Measurements from ENCODE around the gene MSGN1.

DNA sequence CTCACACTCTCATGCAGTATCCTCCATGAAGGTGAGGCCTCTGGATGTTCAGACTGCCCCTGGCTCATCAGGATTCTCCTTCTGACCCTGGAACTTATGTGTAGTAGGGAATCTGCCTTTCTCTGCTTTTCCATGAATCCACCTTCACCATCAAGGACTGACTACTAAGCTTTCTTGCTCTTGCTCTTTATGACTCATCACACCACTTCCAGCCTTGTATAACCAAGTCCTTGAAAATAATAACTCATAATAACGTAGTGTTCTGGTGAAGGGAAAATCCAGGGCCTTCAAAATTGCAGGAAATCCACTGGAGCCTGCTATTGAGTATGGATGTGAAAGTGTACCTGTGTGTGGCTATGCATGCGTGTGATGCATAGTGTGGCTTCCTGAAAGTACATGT, 50.9 kb downstream of the MSGN1 start:
- TF ChIP-seq, protein P1, sequence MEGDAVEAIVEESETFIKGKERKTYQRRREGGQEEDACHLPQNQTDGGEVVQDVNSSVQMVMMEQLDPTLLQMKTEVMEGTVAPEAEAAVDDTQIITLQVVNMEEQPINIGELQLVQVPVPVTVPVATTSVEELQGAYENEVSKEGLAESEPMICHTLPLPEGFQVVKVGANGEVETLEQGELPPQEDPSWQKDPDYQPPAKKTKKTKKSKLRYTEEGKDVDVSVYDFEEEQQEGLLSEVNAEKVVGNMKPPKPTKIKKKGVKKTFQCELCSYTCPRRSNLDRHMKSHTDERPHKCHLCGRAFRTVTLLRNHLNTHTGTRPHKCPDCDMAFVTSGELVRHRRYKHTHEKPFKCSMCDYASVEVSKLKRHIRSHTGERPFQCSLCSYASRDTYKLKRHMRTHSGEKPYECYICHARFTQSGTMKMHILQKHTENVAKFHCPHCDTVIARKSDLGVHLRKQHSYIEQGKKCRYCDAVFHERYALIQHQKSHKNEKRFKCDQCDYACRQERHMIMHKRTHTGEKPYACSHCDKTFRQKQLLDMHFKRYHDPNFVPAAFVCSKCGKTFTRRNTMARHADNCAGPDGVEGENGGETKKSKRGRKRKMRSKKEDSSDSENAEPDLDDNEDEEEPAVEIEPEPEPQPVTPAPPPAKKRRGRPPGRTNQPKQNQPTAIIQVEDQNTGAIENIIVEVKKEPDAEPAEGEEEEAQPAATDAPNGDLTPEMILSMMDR (conservative IDR thresholded peaks at IDR 0.05; ENCODE audit: low read length), result no peak
- no peak for TF ChIP-seq EZH2phosphoT487 (IDR thresholded peaks at IDR 0.05; ENCODE audit: borderline replicate concordance, low read depth, low read length)

All from OCI-LY7 (cell line).